IMR-90 (cell line): Measurements from ENCODE around the gene CA12. TPM values are rescaled to one million over a fixed set of nuclear protein-coding genes. Genes with fewer than 3 reads are reported as not detected.

Experiments
- ATAC-seq: fragments of 200-7000 bp; cut with Tn5 transposase; 2 replicates; pipeline ENCODE4 v1.9.1; 2020; ENCODE audit warnings: low read depth, mild to moderate bottlenecking, moderate library complexity
- BruUV-seq: library from RNA; stranded (reverse); fragments of 400-500 nt; replicated peaks from 2 replicates; lab custom pipeline; 2021; lab: Mats Ljungman, UMichigan
- CTCF ChIA-PET: fragments of 300-600 bp; formaldehyde crosslinking; extraction: SDS; loops from one replicate; lab custom pipeline; 2021; ENCODE audit warnings: antibody characterized with exemption; lab: Yijun Ruan, JAX
- POLR2A ChIA-PET: fragments of 300-600 bp; sonication (Branson Sonifier 250); formaldehyde crosslinking; loops from one replicate; lab custom pipeline; 2022; ENCODE audit warnings: antibody characterized with exemption; ENCODE audit not compliant: unreplicated experiment; lab: Charles Lee
- DNase-seq: peaks from one replicate; pipeline ENCODE4 v3.0.0; 2013
- H2AFZ ChIP-seq: replicated peaks from 2 replicates; pipeline ENCODE3; 2013; ENCODE audit warnings: low read length, mild to moderate bottlenecking; ENCODE audit not compliant: poor library complexity
- H2AK5ac ChIP-seq: 2 replicates; pipeline ENCODE4 v1.6.1; 2013; ENCODE audit warnings: low read depth, low read length, inconsistent platforms
- H2AK9ac ChIP-seq: replicated peaks from 2 replicates; pipeline ENCODE3; 2013; ENCODE audit warnings: mild to moderate bottlenecking, low read depth, low read length, moderate library complexity; ENCODE audit not compliant: poor library complexity
- H2BK120ac ChIP-seq: 2 replicates; pipeline ENCODE4 v1.6.1; 2013; ENCODE audit warnings: low read depth, low read length, inconsistent platforms
- H2BK15ac ChIP-seq: 3 replicates; pipeline ENCODE4 v1.6.1; 2013; ENCODE audit warnings: low read depth, low read length, inconsistent platforms
- H2BK20ac ChIP-seq: 2 replicates; pipeline ENCODE4 v1.6.1; 2013; ENCODE audit warnings: low read depth, mild to moderate bottlenecking, inconsistent platforms, low read length, moderate library complexity
- H2BK5ac ChIP-seq: 2 replicates; pipeline ENCODE4 v1.6.1; 2013; ENCODE audit warnings: mild to moderate bottlenecking, low read depth, low read length, inconsistent platforms; ENCODE audit not compliant: poor library complexity, severe bottlenecking
- H3K14ac ChIP-seq: replicated peaks from 2 replicates; pipeline ENCODE4 v1.6.1; 2013; ENCODE audit warnings: low read depth, low read length, inconsistent platforms
- H3K18ac ChIP-seq: 2 replicates; pipeline ENCODE4 v1.6.1; 2013; ENCODE audit warnings: low read depth, low read length, control low read depth
- H3K23ac ChIP-seq: 2 replicates; pipeline ENCODE4 v1.6.1; 2013; ENCODE audit warnings: low read depth, low read length, inconsistent platforms
- H3K27ac ChIP-seq: 2 replicates; pipeline ENCODE4 v1.5.1; 2013; ENCODE audit warnings: mild to moderate bottlenecking, control low read depth, low read length; ENCODE audit not compliant: insufficient read depth
- H3K27me3 ChIP-seq: 2 replicates; pipeline ENCODE4 v1.6.1; 2013; ENCODE audit warnings: low read length; ENCODE audit not compliant: control insufficient read depth, insufficient read depth
- H3K36me3 ChIP-seq: 2 replicates; pipeline ENCODE4 v1.6.1; 2013; ENCODE audit warnings: low read length, mixed read lengths; ENCODE audit not compliant: control insufficient read depth, insufficient read depth
- H3K4ac ChIP-seq: 2 replicates; pipeline ENCODE4 v1.6.1; 2013; ENCODE audit warnings: low read depth, low read length, inconsistent platforms
- H3K4me1 ChIP-seq: 2 replicates; pipeline ENCODE4 v1.6.1; 2013; ENCODE audit warnings: low read length, mixed read lengths; ENCODE audit not compliant: control insufficient read depth, insufficient read depth
- H3K4me2 ChIP-seq: 2 replicates; pipeline ENCODE4 v1.6.1; 2013; ENCODE audit warnings: low read depth, mild to moderate bottlenecking, control low read depth, low read length, moderate library complexity
- H3K4me3 ChIP-seq: 2 replicates; pipeline ENCODE4 v1.5.1; 2013; ENCODE audit warnings: low read depth, mild to moderate bottlenecking, control low read depth, low read length, moderate library complexity; ENCODE audit not compliant: insufficient read depth
- H3K56ac ChIP-seq: 2 replicates; pipeline ENCODE4 v1.6.1; 2013; ENCODE audit warnings: low read length, inconsistent platforms; ENCODE audit not compliant: insufficient read depth; ENCODE audit errors: extremely low read depth
- H3K79me1 ChIP-seq, 2 experiments: 2 replicates each; pipeline ENCODE4 v1.6.1; 2013; ENCODE audit warnings: low read length in 2 of 2, inconsistent platforms in 1 of 2, low read depth in 1 of 2
- H3K9ac ChIP-seq: 2 replicates; pipeline ENCODE4 v1.6.1; 2013; ENCODE audit warnings: low read depth, low read length, control low read depth
- H3K9me1 ChIP-seq: 2 replicates; pipeline ENCODE4 v1.6.1; 2013; ENCODE audit warnings: low read length, inconsistent platforms; ENCODE audit not compliant: insufficient read depth
- H3K9me3 ChIP-seq: 2 replicates; pipeline ENCODE4 v1.6.1; 2013; ENCODE audit warnings: low read length; ENCODE audit not compliant: control insufficient read depth, insufficient read depth
- H4K20me1 ChIP-seq: 2 replicates; pipeline ENCODE4 v1.6.1; 2013; ENCODE audit warnings: low read length, inconsistent platforms; ENCODE audit not compliant: insufficient read depth
- H4K5ac ChIP-seq: 2 replicates; pipeline ENCODE4 v1.6.1; 2013; ENCODE audit warnings: mild to moderate bottlenecking, low read depth, low read length, control low read depth
- H4K8ac ChIP-seq, 2 experiments: 2 replicates each; pipeline ENCODE4 v1.6.1; 2013; ENCODE audit warnings: low read depth in 2 of 2, low read length in 2 of 2, control low read depth in 1 of 2, inconsistent platforms in 1 of 2
- H4K91ac ChIP-seq: 2 replicates; pipeline ENCODE4 v1.6.1; 2013; ENCODE audit warnings: low read depth, low read length, inconsistent platforms; ENCODE audit not compliant: insufficient read depth
- CEBPB ChIP-seq: IDR thresholded peaks from 2 replicates; pipeline ENCODE4 v1.6.1; 2012; ENCODE audit warnings: low read depth, low read length, improper control_type of control experiment
- CHD1 ChIP-seq: IDR thresholded peaks from 2 replicates; pipeline ENCODE4 v1.6.1; 2012; ENCODE audit warnings: low read depth, low read length, improper control_type of control experiment
- FOS ChIP-seq: fragments of 150-350 bp; IDR thresholded peaks from 2 replicates; pipeline ENCODE4 v1.6.1; 2016; ENCODE audit warnings: low read depth, low read length
- MAFK ChIP-seq: IDR thresholded peaks from 2 replicates; pipeline ENCODE4 v1.6.1; 2012; ENCODE audit warnings: low read depth, low read length, improper control_type of control experiment
- MAZ ChIP-seq: IDR thresholded peaks from 2 replicates; pipeline ENCODE4 v1.6.1; 2012; ENCODE audit warnings: low read depth, mild to moderate bottlenecking, low read length, improper control_type of control experiment, moderate library complexity, borderline replicate concordance
- NFE2L2 ChIP-seq: fragments of 150-350 bp; IDR thresholded peaks from 2 replicates; pipeline ENCODE4 v1.6.1; 2016; ENCODE audit warnings: low read depth, mild to moderate bottlenecking, low read length
- POLR2A ChIP-seq: IDR thresholded peaks from 2 replicates; pipeline ENCODE4 v1.6.1; 2012; ENCODE audit warnings: mild to moderate bottlenecking, low read depth, low read length
- RAD21 ChIP-seq: IDR thresholded peaks from 2 replicates; pipeline ENCODE4 v1.6.1; 2012; ENCODE audit warnings: low read length, improper control_type of control experiment
- RFX5 ChIP-seq: IDR thresholded peaks from 2 replicates; pipeline ENCODE4 v1.8.0; 2012; ENCODE audit warnings: low read depth, mild to moderate bottlenecking, low read length, moderate library complexity
- SMC3 ChIP-seq: fragments of 150-350 bp; IDR thresholded peaks from 2 replicates; pipeline ENCODE4 v1.6.1; 2016; ENCODE audit warnings: low read depth, mild to moderate bottlenecking, antibody characterized with exemption, low read length, moderate library complexity
- WGBS, 2 experiments: methylation state at CpG; one replicate each; pipeline versions ENCODE4 v1.1.5 to v1.1.7; 2013; ENCODE audit warnings: missing lambda C conversion rate in 2 of 2; ENCODE audit not compliant: insufficient read length in 1 of 2; ENCODE audit errors: extremely low coverage in 2 of 2; 5-methylcytosine and 5-hydroxymethylcytosine counted together
- dilution Hi-C: fragments of 300-500 bp; cut with HindIII; formaldehyde crosslinking; loops from one replicate; pipeline ENCODE4 v1.14.3; 2018; ENCODE audit warnings: low sequenced_read_pairs; ENCODE audit not compliant: unreplicated experiment
- in situ Hi-C: fragments of 300-500 bp; cut with MboI; formaldehyde crosslinking; loops from 3 replicates; pipeline ENCODE4 v1.14.3; 2019; ENCODE audit warnings: low sequenced_read_pairs, inconsistent platforms, mixed read lengths
- intact Hi-C: fragments of 100-400 bp; cut with micrococcal nuclease; formaldehyde crosslinking; loops from 2 replicates; pipeline ENCODE4 v1.10.0; 2022
- polyA plus RNA-seq, 3 experiments: library from polyadenylated mRNA; depleted of rRNA; stranded (reverse); fragments of >200 nt; gene quantifications; 2 replicates each; pipeline ENCODE4 v1.2.3, GENCODE V29; 2012; ENCODE audit warnings: low replicate concordance in 1 of 3
- total RNA-seq: library from RNA; depleted of rRNA; stranded (reverse); fragments of >200 nt; gene quantifications from 2 replicates; pipeline ENCODE4 v1.2.3, GENCODE V29; 2012
- TF ChIP-seq, protein P1 (sequence below): fragments of 150-350 bp; IDR thresholded peaks from 2 replicates; pipeline ENCODE4 v1.6.1; 2016; ENCODE audit warnings: low read depth, mild to moderate bottlenecking, low read length, moderate library complexity, borderline replicate concordance
- TF ChIP-seq, protein P2 (sequence below): conservative IDR thresholded peaks from 2 replicates; pipeline ENCODE4 v1.5.1; 2012; ENCODE audit warnings: mild to moderate bottlenecking, low read depth, low read length, improper control_type of control experiment

The CA12 gene
- total and polyA plus RNA-seq, 2 of the 4 experiments (the other 2 are of a cell fraction) = 33.7 to 52.6 TPM

DNA sequence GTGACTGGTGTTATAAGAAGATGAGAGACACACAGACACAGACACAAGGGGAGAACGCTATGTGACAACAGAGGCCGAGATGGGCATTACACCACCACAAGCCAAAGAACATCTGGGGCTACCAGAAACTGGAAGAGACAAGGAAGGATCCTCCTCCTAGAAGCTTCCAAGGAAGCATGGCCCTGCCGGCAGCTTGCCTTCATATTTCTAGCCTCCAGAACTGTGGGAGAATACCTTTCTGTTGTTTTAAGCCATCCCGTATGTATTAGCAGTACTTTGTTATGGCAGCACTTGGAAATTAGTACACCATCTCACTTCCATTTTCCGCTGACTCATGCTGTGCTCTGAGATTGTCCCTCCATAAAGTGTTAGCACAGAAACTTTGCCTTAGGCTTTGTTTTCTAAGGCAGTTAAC lies 38.7 kb upstream of the CA12 start:
- H2BK15ac ChIP-seq = no peak overlapping the region; the same call in 2 of the 3 replicates
- H3K56ac ChIP-seq = no peak overlapping the region
- H3K4ac ChIP-seq = peak overlapping the region; percentile 9
- H4K91ac ChIP-seq = no peak overlapping the region
- intact Hi-C loops = no loop called here
- H3K9me3 ChIP-seq = no peaks in the 10 kb centered on the region; the same call in none of the 2 replicates
- H3K9me1 ChIP-seq = no peaks in the 10 kb centered on the region
- ATAC-seq = peak; percentile 49
- H3K23ac ChIP-seq = no peak overlapping the region
- no peaks in the 10 kb centered on the region for H3K27me3 ChIP-seq
- peak overlapping the region; percentile 31 for H2BK20ac ChIP-seq
- no peaks in the 10 kb centered on the region for H4K20me1 ChIP-seq
- H3K4me2 ChIP-seq = no peak overlapping the region
- H3K9ac ChIP-seq = no peak overlapping the region
- ChIA-PET CTCF (interaction anchor here (1.4 kb wide), 1 partner anchor 13 kb away, joined by 3 read pairs; no protein-coding TSS in a partner anchor), POLR2A (no interaction called here)
- no TSS peak for BruUV-seq
- H3K79me1 ChIP-seq = no peaks in the 10 kb centered on the region
- H3K4me1 ChIP-seq = peaks cover 2% of the 10 kb centered on the region; the same call in 1 of the 2 replicates
- peak overlapping the region; percentile 79 for H2AFZ ChIP-seq
- peak overlapping the region; percentile 31 for H2BK120ac ChIP-seq
- no CpG with 5 or more reads among the region's 5 CpGs for WGBS, 2 experiments
- in situ Hi-C loops = loop anchor here (25.0 kb wide), 1 partner anchor 258 kb away; the partner anchor contains the start of gene RPS27L
- H2BK5ac ChIP-seq = no peak overlapping the region
- 0 out of 2 replicates have a peak overlapping the region, but pooled peaks have one; percentile 1 for H2AK5ac ChIP-seq
- TF ChIP-seq CEBPB = no peak
- no peak for TF ChIP-seq SMC3
- TF ChIP-seq POLR2A = no peak
- TF ChIP-seq RFX5 = no peak
- TF ChIP-seq NFE2L2 = peak; percentile 94
- TF ChIP-seq, protein P1, sequence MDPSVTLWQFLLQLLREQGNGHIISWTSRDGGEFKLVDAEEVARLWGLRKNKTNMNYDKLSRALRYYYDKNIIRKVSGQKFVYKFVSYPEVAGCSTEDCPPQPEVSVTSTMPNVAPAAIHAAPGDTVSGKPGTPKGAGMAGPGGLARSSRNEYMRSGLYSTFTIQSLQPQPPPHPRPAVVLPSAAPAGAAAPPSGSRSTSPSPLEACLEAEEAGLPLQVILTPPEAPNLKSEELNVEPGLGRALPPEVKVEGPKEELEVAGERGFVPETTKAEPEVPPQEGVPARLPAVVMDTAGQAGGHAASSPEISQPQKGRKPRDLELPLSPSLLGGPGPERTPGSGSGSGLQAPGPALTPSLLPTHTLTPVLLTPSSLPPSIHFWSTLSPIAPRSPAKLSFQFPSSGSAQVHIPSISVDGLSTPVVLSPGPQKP = no peak
- no peak for TF ChIP-seq CHD1
- TF ChIP-seq MAFK = peak; percentile 76
- TF ChIP-seq, protein P2, sequence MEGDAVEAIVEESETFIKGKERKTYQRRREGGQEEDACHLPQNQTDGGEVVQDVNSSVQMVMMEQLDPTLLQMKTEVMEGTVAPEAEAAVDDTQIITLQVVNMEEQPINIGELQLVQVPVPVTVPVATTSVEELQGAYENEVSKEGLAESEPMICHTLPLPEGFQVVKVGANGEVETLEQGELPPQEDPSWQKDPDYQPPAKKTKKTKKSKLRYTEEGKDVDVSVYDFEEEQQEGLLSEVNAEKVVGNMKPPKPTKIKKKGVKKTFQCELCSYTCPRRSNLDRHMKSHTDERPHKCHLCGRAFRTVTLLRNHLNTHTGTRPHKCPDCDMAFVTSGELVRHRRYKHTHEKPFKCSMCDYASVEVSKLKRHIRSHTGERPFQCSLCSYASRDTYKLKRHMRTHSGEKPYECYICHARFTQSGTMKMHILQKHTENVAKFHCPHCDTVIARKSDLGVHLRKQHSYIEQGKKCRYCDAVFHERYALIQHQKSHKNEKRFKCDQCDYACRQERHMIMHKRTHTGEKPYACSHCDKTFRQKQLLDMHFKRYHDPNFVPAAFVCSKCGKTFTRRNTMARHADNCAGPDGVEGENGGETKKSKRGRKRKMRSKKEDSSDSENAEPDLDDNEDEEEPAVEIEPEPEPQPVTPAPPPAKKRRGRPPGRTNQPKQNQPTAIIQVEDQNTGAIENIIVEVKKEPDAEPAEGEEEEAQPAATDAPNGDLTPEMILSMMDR = no peak
- no peak for TF ChIP-seq FOS
- no peak for TF ChIP-seq RAD21
- no peak for TF ChIP-seq MAZ
- no peak overlapping the region for H3K4me3 ChIP-seq
- H3K18ac ChIP-seq = peak overlapping the region; percentile 22
- DNase-seq = peak; percentile 43
- dilution Hi-C loops = no loop called here
- H3K36me3 ChIP-seq = no peaks in the 10 kb centered on the region
- no peak overlapping the region for H3K27ac ChIP-seq
- H2AK9ac ChIP-seq = no peak overlapping the region
- peak overlapping the region; percentile 33 for H4K5ac ChIP-seq
- no peak overlapping the region; the same call in 1 of the 2 replicates for H3K14ac ChIP-seq
- H4K8ac ChIP-seq = peak overlapping the region in 1 of 2 experiments; percentile 82; a peak in 2 of 4 replicates
